DMS79 (cell line): Measurements from ENCODE around the gene SAMD9.
"Not testable (repeated sequence)": the region's sequence is repeated elsewhere in the genome, so short reads cannot be mapped to it uniquely, and the experiment has no call there.

Source experiments
- DNase-seq: peaks from one replicate; lab custom pipeline; 2025; lab: John Stamatoyannopoulos, UW

Gene SAMD9

GRCh38 chr7:93117852-93118530 lies at the start of gene SAMD9:
Gene SAMD9, minus strand, starts transcription at chr7:93117979. Its CDS starts 11,882 bp downstream, at chr7:93106097.
- DNase-seq, result peak; percentile 23

GRCh38 chr7:93165447-93165846 lies 47.7 kb upstream of the SAMD9 start:
- no peak for DNase-seq

- no peak for DNase-seq
Measured at GRCh38 chr7:93164766-93165165, 47.0 kb upstream of the SAMD9 start.

DNA sequence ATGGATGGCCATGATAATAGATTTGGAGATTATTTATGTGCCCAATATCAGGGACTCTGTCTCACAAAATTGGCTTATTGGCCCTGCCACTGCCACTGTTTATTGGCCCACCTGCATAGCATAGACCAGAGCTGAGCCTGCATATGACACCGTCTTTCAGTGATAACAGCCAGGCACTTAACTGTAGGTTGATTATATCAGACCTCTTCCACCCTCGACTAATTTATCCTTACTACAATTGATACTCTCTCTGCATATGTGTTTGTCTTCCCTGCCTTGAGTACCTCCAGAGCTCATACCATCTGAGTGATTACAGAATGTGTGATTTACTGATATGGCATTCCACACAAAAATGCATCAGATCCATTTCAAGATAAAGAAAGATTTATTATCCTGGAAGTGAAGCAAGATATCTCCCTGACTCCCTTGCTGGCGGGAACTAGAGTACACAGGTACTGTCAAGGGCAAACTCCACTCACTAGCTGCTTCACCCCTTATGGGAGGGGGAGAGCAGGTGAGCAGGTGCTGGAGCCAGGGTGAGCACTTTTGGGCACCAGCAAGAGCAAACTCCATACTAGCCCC lies 43.5 kb upstream of the SAMD9 start:
- no peak for DNase-seq

DNA sequence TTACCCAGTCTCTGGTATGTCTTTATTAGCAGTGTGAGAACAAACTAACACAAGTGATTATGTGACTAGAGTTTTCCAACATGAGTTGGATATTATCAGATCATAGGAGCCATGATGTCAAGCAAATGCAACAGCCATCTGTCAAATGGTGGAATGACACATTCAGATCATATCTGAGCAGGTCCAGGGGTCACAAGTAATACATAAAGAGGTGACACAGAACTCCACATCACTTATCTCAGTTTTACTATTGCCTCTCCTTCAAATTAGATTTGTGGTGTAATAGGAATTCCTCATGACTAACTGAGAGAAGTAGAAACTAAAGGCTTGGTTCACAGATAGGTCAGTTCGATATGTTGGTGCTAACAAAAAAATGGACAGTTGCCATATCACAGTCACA lies 42.6 kb upstream of the SAMD9 start:
- no peak for DNase-seq

- no peak for DNase-seq
Measured at GRCh38 chr7:93159490-93159889, 41.7 kb upstream of the SAMD9 start.

- DNase-seq, result no peak
Measured at GRCh38 chr7:93156884-93157283, 39.1 kb upstream of the SAMD9 start.

GRCh38 chr7:93150200-93150835 lies 32.5 kb upstream of the SAMD9 start:
- DNase-seq, result no peak

DNA sequence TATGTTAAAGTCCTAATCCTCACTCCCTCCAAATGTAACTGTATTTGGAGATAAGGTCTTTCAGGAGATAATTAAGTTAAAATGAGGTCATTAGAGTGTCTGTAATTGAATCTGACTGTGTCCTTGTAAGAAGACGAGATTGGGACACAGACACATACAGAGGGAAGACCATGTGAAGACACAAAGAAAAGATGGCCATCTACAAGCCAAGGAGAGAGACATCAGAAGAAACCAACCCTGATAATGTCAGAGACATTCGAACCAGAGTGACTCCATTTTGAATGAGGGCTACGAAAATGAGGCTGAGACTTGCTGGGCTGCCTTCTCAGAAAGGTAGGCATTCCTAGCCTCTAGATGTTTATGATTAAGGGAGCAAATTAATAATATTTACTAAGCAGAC lies 30.9 kb upstream of the SAMD9 start:
- DNase-seq, result no peak

GRCh38 chr7:93148144-93148543 lies 30.4 kb upstream of the SAMD9 start, which contains the start of gene SAMD9L:
Gene SAMD9L, minus strand, starts transcription at chr7:93148385. Its CDS starts 12,414 bp downstream, at chr7:93135971.
- DNase-seq, result no peak

DNA sequence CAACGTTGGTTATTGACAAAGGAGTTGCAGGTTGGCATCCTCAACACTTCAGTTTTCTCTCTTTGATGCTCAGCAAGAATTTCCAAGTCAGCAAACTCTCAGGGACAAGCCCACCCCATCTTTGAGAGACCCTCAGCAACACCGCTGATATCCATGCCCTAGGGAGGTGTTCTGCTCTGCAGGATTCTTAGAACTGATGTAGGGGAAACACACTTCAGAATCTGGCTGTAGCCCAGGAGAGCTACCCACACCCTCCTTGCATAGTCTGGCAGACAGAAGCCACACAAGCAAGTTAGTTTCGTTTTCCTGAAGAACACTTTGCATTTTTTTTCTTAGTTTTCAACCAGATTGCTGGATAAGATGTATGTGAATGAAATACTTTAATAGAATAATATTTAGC lies 29.6 kb upstream of the SAMD9 start:
- no peak for DNase-seq

- DNase-seq, result no peak
Measured at GRCh38 chr7:93146472-93147141, 28.8 kb upstream of the SAMD9 start.

DNA sequence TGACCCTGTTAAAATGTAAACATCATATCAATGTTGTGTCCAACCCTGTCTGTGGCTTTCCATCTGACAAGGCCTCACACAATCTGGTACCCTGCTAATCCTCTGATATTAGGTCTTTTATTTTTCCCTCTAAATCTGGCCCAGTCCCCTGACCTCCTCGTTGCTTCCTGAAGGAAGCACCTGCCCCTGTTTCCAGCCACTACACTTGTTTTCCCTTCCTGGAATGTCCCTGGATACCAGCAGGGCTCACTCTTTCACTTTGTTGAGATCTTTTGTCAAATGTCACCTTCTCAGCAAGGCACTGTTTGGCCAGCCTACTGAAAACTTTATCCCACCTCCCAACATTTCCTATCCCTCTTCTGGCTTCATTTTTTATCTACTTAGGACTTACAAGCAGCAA lies 28.3 kb upstream of the SAMD9 start:
- DNase-seq, result no peak

GRCh38 chr7:93145354-93145753 lies 27.6 kb upstream of the SAMD9 start:
- no peak for DNase-seq

DNA sequence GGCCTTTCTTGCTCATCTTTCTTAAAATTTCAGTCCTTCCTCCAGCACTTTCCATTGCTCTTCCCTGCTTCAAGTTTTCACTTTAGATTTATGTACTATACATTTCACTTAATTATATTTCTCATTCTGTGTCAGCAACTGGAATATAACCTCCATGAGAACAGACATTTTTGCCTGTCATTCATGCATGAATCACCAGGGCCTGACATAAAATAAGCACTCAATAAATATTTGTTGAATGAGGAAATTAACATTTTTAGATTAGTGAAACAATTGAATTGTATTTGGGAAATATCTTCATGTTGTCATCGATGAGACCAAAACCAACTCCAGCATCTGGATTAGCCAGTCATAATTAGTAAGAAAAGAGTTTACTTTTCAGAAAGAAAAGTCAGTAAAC lies 24.3 kb upstream of the SAMD9 start:
- DNase-seq, result no peak

GRCh38 chr7:93140582-93141191 lies 22.9 kb upstream of the SAMD9 start:
- no peak for DNase-seq

DNA sequence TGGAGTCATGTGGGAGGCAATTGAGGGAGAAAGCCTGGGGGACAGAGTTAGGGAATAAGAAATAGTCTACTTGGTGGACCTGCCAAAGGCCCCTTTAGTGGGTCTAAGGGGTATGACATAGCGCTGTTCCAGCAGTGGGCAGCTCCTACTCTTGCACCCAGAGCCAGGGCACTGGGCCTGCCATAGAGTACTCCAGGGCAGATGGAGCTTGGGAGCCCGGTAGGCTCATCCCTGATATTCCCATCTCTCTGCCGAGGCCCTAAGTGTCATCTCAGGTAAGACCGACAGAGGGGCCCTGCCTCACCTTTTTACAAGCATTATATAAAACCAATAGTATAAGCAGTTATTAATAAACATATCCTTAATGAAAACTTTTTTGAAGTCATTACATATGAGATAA lies 20.8 kb upstream of the SAMD9 start:
- no peak for DNase-seq

- no peak for DNase-seq
Measured at GRCh38 chr7:93133005-93133404, 15.2 kb upstream of the SAMD9 start.

DNA sequence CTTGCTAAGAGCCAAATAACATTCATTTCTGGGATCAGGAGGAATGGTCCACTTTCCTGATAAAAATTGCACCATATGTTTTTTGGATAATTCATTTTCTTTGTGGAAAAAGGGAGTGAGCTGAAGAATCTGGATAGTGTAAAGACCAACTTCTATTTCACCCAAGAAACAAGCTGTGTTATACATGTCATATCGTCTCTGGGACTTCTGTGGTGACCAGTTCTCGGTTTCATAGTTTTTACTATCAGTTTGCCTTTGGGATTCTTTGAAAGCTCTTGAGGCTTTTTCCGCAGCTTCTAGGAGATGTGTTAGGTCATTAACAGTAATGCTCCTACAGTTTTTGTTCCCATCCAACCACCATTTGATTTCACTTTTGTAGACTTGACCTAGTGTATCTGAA lies 14.4 kb upstream of the SAMD9 start:
- no peak for DNase-seq

- DNase-seq, result not testable (repeated sequence)
Measured at GRCh38 chr7:93126954-93127353, 9.2 kb upstream of the SAMD9 start.

DNA sequence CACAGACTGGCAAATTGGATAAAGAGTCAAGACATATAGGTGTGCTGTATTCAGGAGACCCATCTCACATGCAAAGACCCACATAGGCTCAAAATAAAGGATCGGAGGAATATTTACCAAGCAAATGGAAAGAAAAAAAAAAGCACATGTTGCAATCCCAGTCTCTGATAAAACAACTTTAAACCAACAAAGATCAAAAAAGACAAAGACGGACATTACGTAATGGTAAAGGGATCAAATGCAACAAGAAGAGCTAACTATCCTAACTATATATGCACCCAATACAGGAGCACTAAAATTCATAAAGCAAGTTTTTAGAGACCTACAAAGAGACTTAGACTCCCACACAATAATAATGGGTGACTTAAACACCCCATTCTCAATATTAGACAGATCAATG lies 5.8 kb upstream of the SAMD9 start:
- not testable (repeated sequence) for DNase-seq
